GM18951 (cell line): ENCODE data around the gene NRM.

Experiments
- POLR2A ChIP-seq: IDR thresholded peaks from 4 replicates; pipeline ENCODE4 v1.6.1; 2011; ENCODE audit warnings: mild to moderate bottlenecking; ENCODE audit not compliant: insufficient read length, insufficient read depth; ENCODE audit errors: extremely low read depth
- in situ Hi-C: fragments of 300-500 bp; cut with MboI; formaldehyde crosslinking; loops from one replicate; pipeline ENCODE4 v1.12.0; 2022; ENCODE audit warnings: low sequenced_read_pairs, mixed read lengths, inconsistent platforms; ENCODE audit not compliant: unreplicated experiment

NRM gene

DNA sequence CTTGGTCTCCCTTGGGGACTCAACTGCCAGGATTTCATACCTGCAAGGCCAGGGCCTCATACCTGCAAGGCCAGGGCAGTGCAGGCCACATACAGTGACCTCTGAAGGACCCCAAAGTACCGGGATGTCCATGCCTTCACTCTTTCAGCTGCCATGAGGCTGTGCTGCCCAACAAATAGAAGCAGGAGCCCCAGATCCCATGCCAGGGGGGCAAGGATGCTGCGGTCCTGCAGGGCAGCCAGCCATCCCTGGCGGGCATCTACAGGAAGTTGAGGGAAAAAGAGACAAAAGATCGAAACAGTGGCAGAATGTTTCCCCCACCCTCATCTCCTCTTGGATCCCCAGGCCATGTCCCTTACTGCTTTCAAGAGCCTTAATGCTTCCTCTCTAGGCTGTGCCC, 799 bp downstream of the NRM start:
- in situ Hi-C loops = no loop called here
- no peak for TF ChIP-seq POLR2A

- TF ChIP-seq POLR2A = peak; percentile 2
- in situ Hi-C loops = no loop called here
Measured at GRCh38 chr6:30689022-30689865, 1.5 kb downstream of the NRM start.

- in situ Hi-C loops = no loop called here
- TF ChIP-seq POLR2A = peak; percentile 58
Measured at GRCh38 chr6:30688569-30688968, 2.2 kb downstream of the NRM start.

- peak; percentile 57 for TF ChIP-seq POLR2A
- in situ Hi-C loops = no loop called here
Measured at GRCh38 chr6:30687659-30688431, 2.9 kb downstream of the NRM start.

- peak; percentile 75 for TF ChIP-seq POLR2A
- in situ Hi-C loops = no loop called here
Measured at GRCh38 chr6:30686908-30687658, 3.7 kb downstream of the NRM start.

DNA sequence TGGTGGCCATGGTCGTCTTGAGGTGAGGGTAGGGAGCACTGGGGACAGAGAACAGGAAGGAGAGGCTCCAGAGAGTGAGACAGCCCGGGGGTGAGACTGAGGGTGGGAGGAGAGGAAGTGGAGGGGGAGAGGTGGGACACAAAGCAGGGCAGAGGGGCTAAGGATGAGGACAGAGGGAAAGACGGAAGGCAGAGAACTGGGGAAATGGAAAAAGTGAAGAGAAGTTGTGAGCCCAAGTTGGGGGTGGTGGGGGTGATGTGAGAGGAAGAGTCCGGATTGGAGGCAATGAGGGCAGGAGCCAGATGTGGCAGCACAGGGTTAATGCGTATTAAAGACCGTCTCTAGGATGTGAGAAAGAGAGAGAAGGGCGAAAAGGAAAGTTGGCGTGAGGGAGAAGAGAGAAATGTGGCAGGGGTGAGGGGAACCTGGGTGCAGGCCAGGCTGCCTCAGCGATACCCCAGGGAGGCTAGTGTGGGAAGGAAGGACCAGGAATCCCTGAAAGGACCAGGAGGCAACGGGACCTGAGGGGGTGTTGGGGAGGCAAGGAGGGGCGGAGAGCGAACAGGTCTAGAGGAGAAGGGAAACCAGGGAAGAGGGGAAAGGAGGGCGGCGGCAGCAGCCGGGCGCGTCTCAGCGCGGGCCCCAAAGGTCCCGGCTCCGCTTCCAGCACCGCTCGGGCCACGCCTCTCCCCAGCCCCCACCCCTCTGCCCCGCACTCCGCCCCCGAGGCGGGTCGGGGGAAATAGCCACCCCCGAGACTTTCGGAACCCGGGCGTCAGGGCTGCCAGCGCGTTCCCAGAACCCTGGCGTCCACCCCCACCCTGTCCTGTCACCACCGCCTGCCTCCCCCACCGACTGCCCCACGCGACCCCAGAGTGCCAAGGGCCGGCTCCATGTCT, 4.5 kb downstream of the NRM start, which contains the start of gene PPP1R18:
TSS of gene PPP1R18 (minus strand) at position 637 of the 899 bp plus-strand sequence. CDS start at position 10, 627 bp downstream.
- in situ Hi-C loops = no loop called here
- TF ChIP-seq POLR2A = peak; percentile 59

DNA sequence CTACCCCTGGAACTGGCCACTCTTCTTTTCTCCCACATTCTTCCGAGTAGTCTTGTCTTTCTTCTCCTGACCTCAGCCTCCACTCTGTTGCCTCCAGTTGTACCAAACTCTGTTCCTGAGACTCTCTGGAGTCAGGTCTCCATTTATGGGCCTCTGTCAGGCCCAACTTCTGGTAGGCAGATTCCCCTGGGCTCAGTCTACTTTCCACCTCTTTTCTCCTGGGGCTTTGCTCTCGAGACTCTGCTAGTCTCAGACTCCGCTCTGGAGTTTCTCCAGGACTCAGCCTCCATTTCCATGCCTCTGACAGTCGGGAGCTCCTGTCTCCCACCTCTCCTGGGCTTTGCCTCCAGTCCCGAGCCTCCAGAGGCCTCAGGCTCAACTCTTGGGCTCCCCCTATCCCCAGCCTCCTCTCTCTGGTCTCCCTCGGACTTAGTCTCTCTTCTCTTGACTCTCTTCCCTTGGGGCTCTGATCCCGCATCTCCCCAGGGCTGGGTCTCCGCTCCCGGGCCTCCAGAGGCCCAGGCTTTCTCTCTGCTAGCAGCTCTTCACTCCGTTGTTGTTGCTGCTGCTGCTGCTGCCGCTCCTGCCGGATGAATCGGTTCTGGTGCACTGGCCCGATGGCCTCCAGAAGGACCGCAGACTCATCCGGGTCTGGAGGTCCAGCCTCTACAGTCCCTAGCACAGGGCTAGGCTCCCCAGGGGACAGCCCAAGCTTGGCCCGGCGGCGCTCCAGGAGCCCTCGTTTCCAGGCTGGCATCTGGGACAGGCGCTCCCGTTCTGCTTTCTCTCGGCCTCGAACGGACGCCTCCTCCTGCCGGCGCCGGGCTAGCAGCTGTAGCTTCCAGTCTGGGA, 5.4 kb downstream of the NRM start:
- TF ChIP-seq POLR2A = no peak
- in situ Hi-C loops = no loop called here

DNA sequence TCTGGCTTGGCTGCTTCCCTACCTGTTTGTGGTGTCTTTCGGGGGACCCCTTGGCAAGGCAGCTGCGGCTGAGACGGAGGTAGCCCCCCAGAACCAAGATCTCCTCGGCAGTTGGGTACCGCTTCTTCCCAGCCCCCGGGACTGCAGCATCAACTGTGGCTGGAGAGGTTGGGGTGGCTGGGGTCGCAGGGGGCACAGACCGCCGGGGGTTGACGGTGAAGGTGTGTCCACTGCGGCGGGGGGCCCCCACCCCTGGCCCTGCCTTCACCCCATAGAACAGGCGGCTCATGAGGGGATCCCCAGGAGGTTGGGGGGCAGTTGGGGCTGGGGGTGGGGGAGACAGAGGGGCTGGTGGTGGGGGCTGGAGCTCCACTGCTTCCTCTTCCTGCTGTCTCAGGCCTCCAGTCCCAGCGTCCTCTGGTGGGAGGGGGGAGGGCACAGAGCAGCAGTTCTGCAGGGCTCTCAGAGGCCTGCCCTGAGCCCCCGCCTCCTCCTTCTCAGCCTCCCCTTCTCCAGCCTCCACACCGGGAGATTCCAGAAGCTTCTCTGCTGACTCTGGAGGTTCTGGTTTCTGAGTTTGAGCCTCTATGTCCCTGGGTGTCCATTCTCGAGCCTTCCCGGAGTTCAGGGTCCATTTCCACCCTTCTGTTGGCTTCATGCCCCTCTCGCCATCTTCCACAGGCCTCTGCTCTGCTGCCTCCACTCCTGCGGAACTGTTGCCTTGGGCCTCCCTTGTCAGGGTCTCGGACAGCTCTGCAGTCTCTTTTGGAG, 6.2 kb downstream of the NRM start:
- in situ Hi-C loops = no loop called here
- peak; percentile 13 for TF ChIP-seq POLR2A

- in situ Hi-C loops = no loop called here
- no peak for TF ChIP-seq POLR2A
Measured at GRCh38 chr6:30683980-30684338, 6.8 kb downstream of the NRM start.

DNA sequence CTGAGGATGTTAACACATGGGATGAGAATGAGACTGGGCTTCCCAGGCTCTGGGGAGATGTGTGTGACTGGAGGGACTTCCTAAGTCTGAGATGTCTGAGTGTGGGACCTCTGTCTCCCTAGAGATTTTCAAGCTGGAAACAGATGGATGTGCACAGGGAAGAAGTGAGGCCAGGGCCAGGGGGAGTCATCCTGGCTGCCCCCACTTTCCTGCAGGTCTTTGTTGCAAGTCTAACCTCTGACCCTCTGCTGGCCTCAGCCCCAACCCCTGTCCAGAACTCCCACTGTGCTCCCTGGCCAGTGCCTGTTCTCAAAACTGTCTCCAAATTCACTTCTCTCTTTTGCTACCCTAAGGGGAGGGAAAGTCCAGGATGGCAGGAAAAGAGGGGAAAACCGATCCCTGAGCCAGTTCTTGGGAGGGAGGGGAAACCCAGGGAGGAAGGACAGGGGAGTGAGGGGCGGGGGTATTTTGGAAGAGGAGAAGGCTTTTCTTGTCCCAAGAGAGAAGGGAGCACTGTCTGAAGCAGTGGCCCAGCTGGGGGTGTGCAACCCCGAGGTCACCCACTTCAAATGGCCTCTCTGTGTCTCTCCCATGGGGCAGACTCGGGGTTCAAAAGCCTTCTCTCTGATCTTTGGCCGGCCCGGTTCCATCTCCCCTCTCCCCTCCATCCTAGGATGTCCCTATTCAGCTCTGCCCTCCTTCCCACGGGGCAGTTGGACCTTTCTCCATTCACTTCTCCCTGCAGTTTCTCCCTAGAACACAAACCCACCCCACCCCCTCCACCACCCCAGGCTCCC, 7.4 kb downstream of the NRM start:
- in situ Hi-C loops = no loop called here
- TF ChIP-seq POLR2A = no peak
